GM18951 (cell line): ENCODE measurements around the gene TBX1.
"Not testable (repeated sequence)": the region's sequence is repeated elsewhere in the genome, so short reads cannot be mapped to it uniquely, and the experiment has no call there.

Experiments used
- POLR2A ChIP-seq: IDR thresholded peaks from 4 replicates; pipeline ENCODE4 v1.6.1; 2011; ENCODE audit warnings: mild to moderate bottlenecking; ENCODE audit not compliant: insufficient read length, insufficient read depth; ENCODE audit errors: extremely low read depth
- in situ Hi-C: fragments of 300-500 bp; cut with MboI; formaldehyde crosslinking; loops from one replicate; pipeline ENCODE4 v1.12.0; 2022; ENCODE audit warnings: low sequenced_read_pairs, mixed read lengths, inconsistent platforms; ENCODE audit not compliant: unreplicated experiment

TBX1 gene

GRCh38 chr22:19774628-19775027 lies 14.1 kb downstream of the TBX1 start:
- in situ Hi-C loops, result no loop called here
- no peak for TF ChIP-seq POLR2A

DNA sequence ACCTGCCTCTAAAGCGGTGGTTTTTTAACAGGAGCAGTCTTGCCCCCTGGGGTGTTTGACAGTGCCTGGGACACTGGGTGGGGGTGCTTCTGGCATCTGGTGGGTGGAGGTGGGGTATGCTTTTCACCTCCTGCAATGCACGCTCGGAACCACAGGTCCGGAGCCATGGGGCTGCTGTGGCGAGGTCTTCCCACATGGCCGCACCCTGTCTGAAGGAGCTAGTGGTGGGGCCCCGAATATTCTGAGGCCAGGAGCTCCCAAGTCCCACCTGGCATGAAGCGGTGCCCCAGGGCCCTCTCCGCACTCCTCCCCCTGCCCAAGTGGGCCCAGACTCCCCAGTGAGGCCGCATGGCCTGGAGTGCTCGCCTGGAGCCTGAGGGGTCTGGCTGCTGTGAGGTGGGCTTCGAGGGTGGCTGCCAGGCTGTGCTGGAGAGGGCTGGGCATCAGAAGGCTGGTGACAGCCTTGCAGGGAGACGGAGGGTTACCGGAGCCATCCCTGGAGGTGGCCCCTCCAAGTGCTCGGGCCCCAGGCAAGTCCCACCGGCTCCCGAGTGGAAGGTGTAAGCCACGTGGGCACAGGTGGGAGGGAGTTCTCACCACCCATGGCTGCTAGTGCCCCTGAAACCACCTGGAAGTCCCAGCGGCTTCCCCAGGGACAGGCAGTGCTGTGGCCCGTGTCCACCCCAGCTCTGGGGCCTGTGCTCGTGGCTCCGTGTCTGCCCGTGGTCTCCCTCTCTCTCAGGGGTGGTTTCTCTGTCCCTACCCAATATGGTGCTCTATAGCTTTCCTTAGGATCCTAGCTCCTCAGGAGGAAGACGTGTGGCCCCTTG lies 15.1 kb downstream of the TBX1 start:
- in situ Hi-C loops, result no loop called here
- TF ChIP-seq POLR2A, result no peak

DNA sequence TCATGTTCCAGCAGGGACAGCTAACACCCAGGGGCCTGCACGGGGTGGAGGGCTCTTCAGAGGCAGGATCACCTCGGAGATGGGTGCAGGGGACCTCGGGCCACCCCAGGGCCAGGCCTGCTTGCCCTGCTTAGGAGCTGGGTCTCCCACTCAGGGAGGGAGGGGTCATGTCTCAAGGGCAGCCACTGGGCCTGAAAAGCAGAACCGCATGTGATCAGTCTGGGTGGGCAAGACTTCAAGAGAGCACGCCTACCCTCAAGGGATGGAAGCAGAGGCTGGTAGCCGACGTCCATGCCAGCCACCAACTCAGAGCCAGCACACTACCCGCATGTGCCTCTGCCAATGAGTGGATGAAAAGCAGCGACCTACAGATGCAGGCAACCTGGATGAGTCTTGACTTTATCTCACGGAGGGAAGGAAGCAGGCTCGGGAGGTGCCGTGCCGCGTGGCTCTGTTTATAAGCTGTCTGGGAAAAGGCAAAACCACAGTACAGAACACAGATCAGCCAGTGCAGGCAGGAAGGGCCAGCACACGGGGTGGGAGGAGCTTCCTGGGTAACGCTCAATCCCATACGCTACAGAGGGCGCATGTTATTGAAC lies 16.0 kb downstream of the TBX1 start:
- TF ChIP-seq POLR2A, result no peak
- in situ Hi-C loops, result no loop called here

GRCh38 chr22:19777192-19777591 lies 16.6 kb downstream of the TBX1 start:
- in situ Hi-C loops, result not testable (repeated sequence)

- no peak for TF ChIP-seq POLR2A
- in situ Hi-C loops, result no loop called here
Observed at GRCh38 chr22:19779011-19779421, 18.4 kb downstream of the TBX1 start.

GRCh38 chr22:19779685-19780268 lies 19.2 kb downstream of the TBX1 start:
- TF ChIP-seq POLR2A, result no peak
- in situ Hi-C loops, result no loop called here

GRCh38 chr22:19782533-19782932 lies 22.0 kb downstream of the TBX1 start:
- no peak for TF ChIP-seq POLR2A
- in situ Hi-C loops, result no loop called here

GRCh38 chr22:19783586-19784383 lies 23.2 kb downstream of the TBX1 start:
- in situ Hi-C loops, result no loop called here
- no peak for TF ChIP-seq POLR2A

- no peak for TF ChIP-seq POLR2A
Observed at GRCh38 chr22:19784384-19785175, 24.0 kb downstream of the TBX1 start.

GRCh38 chr22:19785461-19786263 lies 25.1 kb downstream of the TBX1 start:
- in situ Hi-C loops, result no loop called here
- TF ChIP-seq POLR2A, result no peak

More at GRCh38 chr22:19784384-19785175, 24.0 kb downstream of the TBX1 start:
- in situ Hi-C loops, result no loop called here

DNA sequence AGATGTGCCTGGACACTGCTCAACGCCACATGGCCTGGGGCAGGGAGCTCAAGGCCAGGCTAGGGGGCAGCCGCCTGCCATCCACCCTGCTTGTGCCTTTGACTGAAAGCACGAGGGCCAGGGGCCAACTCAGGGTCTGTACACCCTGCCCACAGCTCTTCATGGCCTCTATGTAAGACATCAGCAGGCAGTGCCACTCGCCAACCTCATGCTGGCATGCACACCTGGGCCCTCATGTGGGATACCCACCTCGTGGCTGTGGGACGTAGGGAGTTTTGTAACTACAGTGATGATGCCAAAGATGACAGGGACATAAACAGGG lies 25.6 kb downstream of the TBX1 start:
- TF ChIP-seq POLR2A, result no peak
- in situ Hi-C loops, result no loop called here
